AG04450 (cell line): ENCODE data around the gene PRUNE2. TPM values are rescaled to one million over a fixed set of nuclear protein-coding genes. Genes with fewer than 3 reads are reported as not detected.

Experiments used
- CTCF ChIA-PET: fragments of 300-600, 350-600 bp; formaldehyde crosslinking; extraction: SDS; loops from one replicate; lab custom pipeline; 2022; ENCODE audit warnings: antibody characterized with exemption, inconsistent platforms; lab: Charles Lee
- POLR2A ChIA-PET: fragments of 350-600 bp; formaldehyde crosslinking; extraction: SDS; loops from one replicate; lab custom pipeline; 2021; ENCODE audit warnings: antibody characterized with exemption, inconsistent platforms; lab: Yijun Ruan, JAX
- DNase-seq: peaks from one replicate; pipeline ENCODE4 v3.0.0-alpha.2; 2011; ENCODE audit warnings: low read depth, low spot score
- H3K27ac ChIP-seq: one replicate; pipeline ENCODE4 v1.5.1; 2012; ENCODE audit warnings: low read depth, low read length, control low read depth
- H3K27me3 ChIP-seq: one replicate; pipeline ENCODE4 v1.6.0; 2012; ENCODE audit warnings: low read length; ENCODE audit not compliant: control insufficient read depth, insufficient read depth
- H3K4me3 ChIP-seq: 2 replicates; pipeline ENCODE4 v1.5.1; 2011; ENCODE audit warnings: mild to moderate bottlenecking, low read depth, low read length, control low read depth
- H3K9me3 ChIP-seq: 2 replicates; pipeline ENCODE4 v1.5.1; 2012; ENCODE audit warnings: low read length; ENCODE audit not compliant: control insufficient read depth, insufficient read depth
- CTCF ChIP-seq: IDR thresholded peaks from 2 replicates; pipeline ENCODE4 v1.5.1; 2011; ENCODE audit warnings: low read depth, low read length, control low read depth, inconsistent platforms
- polyA plus RNA-seq: library from polyadenylated mRNA; depleted of rRNA; stranded (reverse); fragments of >200 nt; gene quantifications from 2 replicates; pipeline ENCODE4 v1.2.3, GENCODE V29; 2011

PRUNE2 gene
- polyA plus RNA-seq, 1 experiment: 1.1 TPM

DNA sequence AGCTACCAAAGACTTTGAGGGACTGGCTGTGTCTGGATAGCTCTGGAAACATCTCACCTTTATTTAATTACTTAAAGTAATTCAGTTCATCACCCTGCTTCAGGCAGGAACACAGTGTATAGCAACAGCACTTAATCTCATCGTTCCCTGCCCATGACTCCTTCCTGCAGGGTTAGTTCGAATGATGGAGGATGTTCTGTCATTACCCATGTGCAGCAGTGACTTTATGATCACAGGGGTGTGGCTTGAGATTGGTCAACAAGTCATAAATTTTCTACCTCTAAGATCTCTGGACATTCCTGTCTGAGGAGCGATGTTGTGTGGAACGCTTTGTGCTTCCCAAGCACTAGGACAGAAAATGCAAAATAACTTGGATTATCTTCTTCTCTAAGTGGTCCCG is 37.1 kb upstream of the PRUNE2 start:
- no peaks in the 10 kb centered on the region for H3K9me3 ChIP-seq
- no peak for TF ChIP-seq CTCF
- no peaks in the 10 kb centered on the region for H3K27me3 ChIP-seq
- no peak overlapping the region for H3K4me3 ChIP-seq
- DNase-seq: no peak
- ChIA-PET POLR2A (no interaction called here), CTCF (no interaction called here)
- H3K27ac ChIP-seq: no peak overlapping the region

- ChIA-PET CTCF (no interaction called here), POLR2A (no interaction called here)
- no peak for DNase-seq
- no peaks in the 10 kb centered on the region for H3K27me3 ChIP-seq
- H3K9me3 ChIP-seq: no peaks in the 10 kb centered on the region
- H3K4me3 ChIP-seq: no peak overlapping the region
- H3K27ac ChIP-seq: no peak overlapping the region
- TF ChIP-seq CTCF: no peak
Observed at GRCh38 chr9:76932757-76933156, 26.8 kb upstream of the PRUNE2 start.

GRCh38 chr9:76932265-76932664 is 26.4 kb upstream of the PRUNE2 start:
- H3K4me3 ChIP-seq: no peak overlapping the region
- no peak overlapping the region for H3K27ac ChIP-seq
- TF ChIP-seq CTCF: no peak
- no peak for DNase-seq
- no peaks in the 10 kb centered on the region for H3K27me3 ChIP-seq
- ChIA-PET CTCF (no interaction called here), POLR2A (no interaction called here)
- no peaks in the 10 kb centered on the region for H3K9me3 ChIP-seq

DNA sequence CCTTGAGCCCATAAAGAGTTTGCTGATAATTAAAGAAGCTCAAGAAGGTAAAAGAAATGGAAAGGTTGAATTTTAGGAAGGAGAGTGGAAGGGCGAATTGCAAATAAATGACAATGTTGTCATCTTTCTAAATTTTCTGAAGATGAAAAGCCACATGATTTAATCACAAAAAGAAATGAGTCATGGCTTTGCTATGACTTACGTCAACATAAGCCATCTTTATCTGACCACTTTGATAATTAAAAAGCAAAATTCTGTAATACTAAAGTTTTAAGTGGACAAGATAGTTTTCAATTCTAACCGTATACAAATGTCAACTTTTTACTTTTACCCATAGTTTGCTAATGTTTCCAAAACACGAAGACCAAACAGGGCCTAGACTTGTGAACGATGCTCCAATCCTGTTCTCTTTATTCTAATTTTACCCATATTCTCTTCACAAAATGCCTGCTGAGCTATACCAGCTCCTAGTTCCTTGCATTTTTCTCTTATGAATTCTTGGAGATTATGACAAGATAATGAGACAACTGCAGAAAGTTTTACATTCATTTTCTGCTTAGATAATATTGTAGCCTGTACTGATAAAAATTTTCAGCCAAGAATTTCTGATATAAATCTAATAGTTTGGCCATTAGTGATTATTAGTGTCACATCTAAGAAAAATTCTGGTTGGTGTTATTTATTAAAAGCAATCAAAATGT is 21.8 kb upstream of the PRUNE2 start:
- ChIA-PET CTCF (no interaction called here), POLR2A (no interaction called here)
- Histone ChIP-seq H3K9me3 (no peaks in the 10 kb centered on the region), H3K27me3 (no peaks in the 10 kb centered on the region), H3K27ac (no peak overlapping the region), H3K4me3 (no peak overlapping the region)
- no peak for DNase-seq
- no peak for TF ChIP-seq CTCF

GRCh38 chr9:76926846-76927245 is 20.9 kb upstream of the PRUNE2 start:
- H3K27ac ChIP-seq: no peak overlapping the region
- H3K4me3 ChIP-seq: no peak overlapping the region
- TF ChIP-seq CTCF: no peak
- ChIA-PET POLR2A (no interaction called here), CTCF (interaction anchor here (0.6 to 1.0 kb wide), 2 partner anchors 11 to 117 kb away, joined by 3 to 7 read pairs; no protein-coding TSS in a partner anchor)
- H3K9me3 ChIP-seq: no peaks in the 10 kb centered on the region
- peaks cover 4% of the 10 kb centered on the region for H3K27me3 ChIP-seq
- no peak for DNase-seq
